Neural cell (in vitro differentiated cells): ENCODE measurements around the gene DLGAP4. TPM values are rescaled to one million over a fixed set of nuclear protein-coding genes. Genes with fewer than 3 reads are reported as not detected.

Experiments
- H2AFZ ChIP-seq: fragments of 200-600, 300-800 bp; sonication (generic), shearing (Covaris generic); 2 replicates; pipeline ENCODE4 v1.6.0; 2014; ENCODE audit warnings: low read depth, mild to moderate bottlenecking, antibody characterized with exemption, low read length, moderate library complexity
- H3F3A ChIP-seq: fragments of 200-600 bp; shearing (Covaris generic); 2 replicates; pipeline ENCODE4 v1.6.1; 2016; ENCODE audit warnings: mild to moderate bottlenecking, moderate library complexity, mixed read lengths, antibody characterized with exemption, low read length; ENCODE audit not compliant: insufficient read depth, poor library complexity, severe bottlenecking
- H3K27ac ChIP-seq: fragments of 200-600, 300-800 bp; sonication (generic), shearing (Covaris generic); 2 replicates; pipeline ENCODE4 v1.5.1; 2014; ENCODE audit warnings: mild to moderate bottlenecking, low read length, moderate library complexity
- H3K27me3 ChIP-seq: fragments of 300-800, 200-600 bp; sonication (generic), shearing (Covaris generic); 2 replicates; pipeline ENCODE4 v1.6.0; 2014; ENCODE audit warnings: mild to moderate bottlenecking, low read depth, low read length, moderate library complexity; ENCODE audit not compliant: insufficient read depth
- H3K36me3 ChIP-seq: fragments of 300-800, 200-600 bp; sonication (generic), shearing (Covaris generic); 2 replicates; pipeline ENCODE4 v1.5.1; 2014; ENCODE audit warnings: mild to moderate bottlenecking, antibody characterized with exemption, low read length, moderate library complexity; ENCODE audit not compliant: insufficient read depth
- H3K4me2 ChIP-seq: fragments of 300-800, 200-600 bp; sonication (generic), shearing (Covaris generic); 2 replicates; pipeline ENCODE4 v1.6.0; 2014; ENCODE audit warnings: mild to moderate bottlenecking, low read length
- H3K4me3 ChIP-seq: fragments of 300-800, 200-600 bp; sonication (generic), shearing (Covaris generic); 2 replicates; pipeline ENCODE4 v1.5.1; 2014; ENCODE audit warnings: mild to moderate bottlenecking, low read length, moderate library complexity
- H3K79me2 ChIP-seq: fragments of 200-600 bp; shearing (Covaris generic); replicated peaks from 2 replicates; pipeline ENCODE4 v1.6.0; 2014; ENCODE audit warnings: mild to moderate bottlenecking, low read length, moderate library complexity; ENCODE audit not compliant: insufficient read depth
- H3K9ac ChIP-seq: fragments of 300-800, 200-600 bp; sonication (generic), shearing (Covaris generic); 2 replicates; pipeline ENCODE4 v1.6.1; 2016; ENCODE audit warnings: mild to moderate bottlenecking, low read length, mixed read lengths
- H3K9me2 ChIP-seq: fragments of 200-600 bp; shearing (Covaris generic); 2 replicates; pipeline ENCODE4 v1.6.1; 2016; ENCODE audit warnings: mild to moderate bottlenecking, low read length, mixed read lengths; ENCODE audit not compliant: insufficient read depth
- H3K9me3 ChIP-seq: fragments of 200-600, 300-800 bp; sonication (generic), shearing (Covaris generic); 2 replicates; pipeline ENCODE4 v1.6.1; 2016; ENCODE audit warnings: mild to moderate bottlenecking, mixed run types, low read length, moderate library complexity, mixed read lengths
- H4K20me1 ChIP-seq: fragments of 200-600 bp; shearing (Covaris generic); 2 replicates; pipeline ENCODE4 v1.6.1; 2016; ENCODE audit warnings: mild to moderate bottlenecking, mixed run types; ENCODE audit not compliant: insufficient read depth
- EP300 ChIP-seq: fragments of 450-650 bp; conservative IDR thresholded peaks from 2 replicates; pipeline ENCODE4 v1.6.1; 2014; ENCODE audit warnings: antibody characterized with exemption, mild to moderate bottlenecking, moderate library complexity; ENCODE audit not compliant: poor library complexity, severe bottlenecking
- EZH2 ChIP-seq: fragments of 200-600, 300-800 bp; shearing (Covaris generic), sonication (generic); IDR thresholded peaks from 2 replicates; pipeline ENCODE4 v1.6.1; 2014; ENCODE audit warnings: antibody characterized with exemption, low read length, borderline replicate concordance, mild to moderate bottlenecking; ENCODE audit not compliant: insufficient read depth, poor library complexity, severe bottlenecking
- MXI1 ChIP-seq: fragments of 450-650 bp; conservative IDR thresholded peaks from 2 replicates; pipeline ENCODE4 v1.6.1; 2014; ENCODE audit warnings: antibody characterized with exemption, mild to moderate bottlenecking; ENCODE audit not compliant: poor library complexity, severe bottlenecking
- POLR2AphosphoS5 ChIP-seq: IDR thresholded peaks from 2 replicates; pipeline ENCODE4 v1.6.1; 2012
- RAD21 ChIP-seq: fragments of 450-650 bp; conservative IDR thresholded peaks from 2 replicates; pipeline ENCODE4 v1.6.1; 2014; ENCODE audit warnings: antibody characterized with exemption, mild to moderate bottlenecking, moderate library complexity
- SMC3 ChIP-seq: fragments of 450-650 bp; conservative IDR thresholded peaks from 2 replicates; pipeline ENCODE4 v1.6.1; 2014; ENCODE audit warnings: antibody characterized with exemption, mild to moderate bottlenecking, moderate library complexity; ENCODE audit not compliant: poor library complexity
- TAF1 ChIP-seq: IDR thresholded peaks from 2 replicates; pipeline ENCODE4 v1.6.1; 2012; ENCODE audit warnings: low read depth
- polyA plus RNA-seq: library from polyadenylated mRNA; depleted of rRNA; stranded (reverse); fragments of >200 nt; gene quantifications from 2 replicates; pipeline ENCODE4 v1.2.3, GENCODE V29; 2014
- TF ChIP-seq, protein P1 (sequence below): IDR thresholded peaks from 2 replicates; pipeline ENCODE4 v1.6.1; 2012; ENCODE audit warnings: borderline replicate concordance
- TF ChIP-seq, protein P2 (sequence below): fragments of 450-650 bp; IDR thresholded peaks from 2 replicates; pipeline ENCODE4 v1.5.1; 2014; ENCODE audit warnings: antibody characterized with exemption, mild to moderate bottlenecking, moderate library complexity; ENCODE audit not compliant: poor library complexity, severe bottlenecking

The DLGAP4 gene
- polyA plus RNA-seq, 1 donor from 2014 or later: 31.2 TPM

DNA sequence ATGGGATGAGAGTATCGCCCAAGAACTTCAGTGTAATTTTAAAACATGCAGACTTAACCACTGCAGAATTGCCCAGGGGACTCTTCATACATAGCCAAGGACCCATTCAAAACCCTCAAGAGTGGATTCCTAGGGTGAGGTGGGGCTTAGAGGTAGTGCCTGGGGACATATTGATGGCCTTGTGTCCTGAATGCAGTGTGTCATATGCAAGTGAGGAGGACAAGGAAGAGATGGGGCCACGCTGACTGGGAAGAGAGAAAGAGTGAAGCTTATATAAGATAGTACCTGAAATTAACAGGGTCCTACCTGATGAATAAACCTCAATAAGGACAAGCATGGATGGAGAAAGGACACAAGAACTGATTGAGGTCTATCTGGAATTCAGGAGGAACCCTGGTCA, 249.1 kb downstream of the DLGAP4 start:
- Histone ChIP-seq H3K9me3 (no peaks in the 10 kb centered on the region), H3K4me2 (no peak overlapping the region), H2AFZ (no peak overlapping the region), H3K27ac (no peak overlapping the region), H3K27me3 (no peaks in the 10 kb centered on the region), H3K36me3 (no peaks in the 10 kb centered on the region), H3K9ac (no peak overlapping the region), H4K20me1 (no peaks in the 10 kb centered on the region), H3K9me2 (no peaks in the 10 kb centered on the region), H3K79me2 (no peaks in the 10 kb centered on the region), H3F3A (no peaks in the 10 kb centered on the region), H3K4me3 (no peak overlapping the region)
- no peak for TF ChIP-seq POLR2AphosphoS5
- TF ChIP-seq RAD21: no peak
- TF ChIP-seq, protein P1, sequence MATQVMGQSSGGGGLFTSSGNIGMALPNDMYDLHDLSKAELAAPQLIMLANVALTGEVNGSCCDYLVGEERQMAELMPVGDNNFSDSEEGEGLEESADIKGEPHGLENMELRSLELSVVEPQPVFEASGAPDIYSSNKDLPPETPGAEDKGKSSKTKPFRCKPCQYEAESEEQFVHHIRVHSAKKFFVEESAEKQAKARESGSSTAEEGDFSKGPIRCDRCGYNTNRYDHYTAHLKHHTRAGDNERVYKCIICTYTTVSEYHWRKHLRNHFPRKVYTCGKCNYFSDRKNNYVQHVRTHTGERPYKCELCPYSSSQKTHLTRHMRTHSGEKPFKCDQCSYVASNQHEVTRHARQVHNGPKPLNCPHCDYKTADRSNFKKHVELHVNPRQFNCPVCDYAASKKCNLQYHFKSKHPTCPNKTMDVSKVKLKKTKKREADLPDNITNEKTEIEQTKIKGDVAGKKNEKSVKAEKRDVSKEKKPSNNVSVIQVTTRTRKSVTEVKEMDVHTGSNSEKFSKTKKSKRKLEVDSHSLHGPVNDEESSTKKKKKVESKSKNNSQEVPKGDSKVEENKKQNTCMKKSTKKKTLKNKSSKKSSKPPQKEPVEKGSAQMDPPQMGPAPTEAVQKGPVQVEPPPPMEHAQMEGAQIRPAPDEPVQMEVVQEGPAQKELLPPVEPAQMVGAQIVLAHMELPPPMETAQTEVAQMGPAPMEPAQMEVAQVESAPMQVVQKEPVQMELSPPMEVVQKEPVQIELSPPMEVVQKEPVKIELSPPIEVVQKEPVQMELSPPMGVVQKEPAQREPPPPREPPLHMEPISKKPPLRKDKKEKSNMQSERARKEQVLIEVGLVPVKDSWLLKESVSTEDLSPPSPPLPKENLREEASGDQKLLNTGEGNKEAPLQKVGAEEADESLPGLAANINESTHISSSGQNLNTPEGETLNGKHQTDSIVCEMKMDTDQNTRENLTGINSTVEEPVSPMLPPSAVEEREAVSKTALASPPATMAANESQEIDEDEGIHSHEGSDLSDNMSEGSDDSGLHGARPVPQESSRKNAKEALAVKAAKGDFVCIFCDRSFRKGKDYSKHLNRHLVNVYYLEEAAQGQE: no peak
- no peak for TF ChIP-seq MXI1
- no peak for TF ChIP-seq EP300
- TF ChIP-seq EZH2: no peak
- TF ChIP-seq TAF1: no peak
- TF ChIP-seq, protein P2, sequence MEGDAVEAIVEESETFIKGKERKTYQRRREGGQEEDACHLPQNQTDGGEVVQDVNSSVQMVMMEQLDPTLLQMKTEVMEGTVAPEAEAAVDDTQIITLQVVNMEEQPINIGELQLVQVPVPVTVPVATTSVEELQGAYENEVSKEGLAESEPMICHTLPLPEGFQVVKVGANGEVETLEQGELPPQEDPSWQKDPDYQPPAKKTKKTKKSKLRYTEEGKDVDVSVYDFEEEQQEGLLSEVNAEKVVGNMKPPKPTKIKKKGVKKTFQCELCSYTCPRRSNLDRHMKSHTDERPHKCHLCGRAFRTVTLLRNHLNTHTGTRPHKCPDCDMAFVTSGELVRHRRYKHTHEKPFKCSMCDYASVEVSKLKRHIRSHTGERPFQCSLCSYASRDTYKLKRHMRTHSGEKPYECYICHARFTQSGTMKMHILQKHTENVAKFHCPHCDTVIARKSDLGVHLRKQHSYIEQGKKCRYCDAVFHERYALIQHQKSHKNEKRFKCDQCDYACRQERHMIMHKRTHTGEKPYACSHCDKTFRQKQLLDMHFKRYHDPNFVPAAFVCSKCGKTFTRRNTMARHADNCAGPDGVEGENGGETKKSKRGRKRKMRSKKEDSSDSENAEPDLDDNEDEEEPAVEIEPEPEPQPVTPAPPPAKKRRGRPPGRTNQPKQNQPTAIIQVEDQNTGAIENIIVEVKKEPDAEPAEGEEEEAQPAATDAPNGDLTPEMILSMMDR: no peak
- TF ChIP-seq SMC3: no peak

DNA sequence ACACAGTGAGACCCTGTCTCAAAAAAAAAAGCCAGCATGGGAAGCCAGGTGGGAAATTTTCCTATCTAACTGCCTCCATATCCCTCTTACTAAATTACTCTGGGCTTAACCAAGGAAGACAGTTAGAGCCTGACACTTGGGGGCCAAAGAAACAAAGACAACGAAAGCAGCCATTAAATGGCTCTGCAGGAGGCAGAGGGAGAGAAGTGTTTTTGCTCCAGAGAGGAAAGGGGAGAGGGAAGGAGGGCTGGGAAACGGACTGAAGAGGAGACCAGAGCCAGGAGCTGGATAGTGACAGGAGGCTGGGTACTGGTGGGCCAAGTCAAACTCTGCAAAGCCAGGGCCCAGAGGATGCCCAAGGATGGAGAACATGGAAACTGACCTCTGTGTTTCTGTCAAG, 256.6 kb downstream of the DLGAP4 start:
- Histone ChIP-seq H3K4me2 (no peak overlapping the region), H3K9ac (no peak overlapping the region), H3K79me2 (no peaks in the 10 kb centered on the region), H3K27me3 (no peaks in the 10 kb centered on the region), H4K20me1 (no peaks in the 10 kb centered on the region), H3K4me3 (no peak overlapping the region), H3F3A (no peaks in the 10 kb centered on the region), H3K9me2 (no peaks in the 10 kb centered on the region), H3K9me3 (no peaks in the 10 kb centered on the region), H3K36me3 (no peaks in the 10 kb centered on the region), H3K27ac (no peak overlapping the region), H2AFZ (no peak overlapping the region)
- TF ChIP-seq, protein P2: no peak
- TF ChIP-seq, protein P1: no peak
- no peak for TF ChIP-seq TAF1
- TF ChIP-seq MXI1: no peak
- no peak for TF ChIP-seq EP300
- TF ChIP-seq EZH2: no peak
- no peak for TF ChIP-seq SMC3
- TF ChIP-seq POLR2AphosphoS5: no peak
- TF ChIP-seq RAD21: no peak
